DOHH2 (cell line): ENCODE data around the gene FAM229B.

Source experiments
- H3F3A ChIP-seq: fragments of 200-600 bp; sonication (generic), shearing (Covaris generic); 2 replicates; pipeline ENCODE4 v1.6.0; 2016; ENCODE audit warnings: antibody characterized with exemption, mild to moderate bottlenecking; ENCODE audit not compliant: control insufficient read depth, insufficient read depth
- H3K27ac ChIP-seq: fragments of 200-600 bp; sonication (generic); 2 replicates; pipeline ENCODE4 v1.5.1; 2014; ENCODE audit warnings: low read depth, mild to moderate bottlenecking, low read length, moderate library complexity
- H3K27me3 ChIP-seq: fragments of 200-600 bp; sonication (generic); 2 replicates; pipeline ENCODE4 v1.6.1; 2014; ENCODE audit warnings: mild to moderate bottlenecking, low read length, mixed read lengths; ENCODE audit not compliant: control insufficient read depth
- H3K36me3 ChIP-seq: fragments of 200-600 bp; sonication (generic); 2 replicates; pipeline ENCODE4 v1.6.1; 2014; ENCODE audit warnings: mild to moderate bottlenecking, low read length, moderate library complexity, mixed read lengths; ENCODE audit not compliant: control insufficient read depth
- H3K4me1 ChIP-seq: fragments of 200-600 bp; sonication (generic); 2 replicates; pipeline ENCODE4 v1.6.1; 2014; ENCODE audit warnings: mild to moderate bottlenecking, low read length, mixed read lengths; ENCODE audit not compliant: control insufficient read depth
- H3K4me2 ChIP-seq: fragments of 200-600 bp; sonication (generic); 2 replicates; pipeline ENCODE4 v1.6.0; 2014; ENCODE audit warnings: mild to moderate bottlenecking, low read length, moderate library complexity
- H3K4me3 ChIP-seq: fragments of 200-600 bp; sonication (generic); 2 replicates; pipeline ENCODE4 v1.5.1; 2014; ENCODE audit warnings: mild to moderate bottlenecking, low read length, mixed read lengths
- H3K79me2 ChIP-seq: fragments of 200-600 bp; sonication (generic); 2 replicates; pipeline ENCODE4 v1.6.1; 2014; ENCODE audit warnings: mild to moderate bottlenecking, low read length, mixed read lengths; ENCODE audit not compliant: control insufficient read depth
- H3K9me2 ChIP-seq: fragments of 200-600 bp; sonication (generic); replicated peaks from 2 replicates; pipeline ENCODE4 v1.6.1; 2014; ENCODE audit warnings: mild to moderate bottlenecking, low read length, mixed read lengths; ENCODE audit not compliant: control insufficient read depth
- H3K9me3 ChIP-seq: fragments of 200-600 bp; sonication (generic); 2 replicates; pipeline ENCODE4 v1.6.1; 2014; ENCODE audit warnings: antibody characterized with exemption, low read length, mixed read lengths; ENCODE audit not compliant: control insufficient read depth, insufficient read depth
- H4K20me1 ChIP-seq: fragments of 200-600 bp; sonication (generic); 2 replicates; pipeline ENCODE4 v1.6.0; 2014; ENCODE audit warnings: low read depth, mild to moderate bottlenecking, antibody characterized with exemption, low read length, moderate library complexity; ENCODE audit not compliant: control insufficient read depth, insufficient read depth
- EZH2phosphoT487 ChIP-seq: fragments of 200-600 bp; sonication (generic); IDR thresholded peaks from 2 replicates; pipeline ENCODE4 v1.6.1; 2017; ENCODE audit warnings: borderline replicate concordance, mild to moderate bottlenecking, antibody characterized with exemption, low read length, moderate library complexity, mixed read lengths
- TF ChIP-seq, protein P1 (sequence below): fragments of 200-600 bp; sonication (generic); IDR thresholded peaks from one replicate; pipeline ENCODE4 v1.5.1; 2014; ENCODE audit warnings: antibody characterized with exemption, mild to moderate bottlenecking, low read depth, low read length; ENCODE audit not compliant: poor library complexity, severe bottlenecking

FAM229B gene

DNA sequence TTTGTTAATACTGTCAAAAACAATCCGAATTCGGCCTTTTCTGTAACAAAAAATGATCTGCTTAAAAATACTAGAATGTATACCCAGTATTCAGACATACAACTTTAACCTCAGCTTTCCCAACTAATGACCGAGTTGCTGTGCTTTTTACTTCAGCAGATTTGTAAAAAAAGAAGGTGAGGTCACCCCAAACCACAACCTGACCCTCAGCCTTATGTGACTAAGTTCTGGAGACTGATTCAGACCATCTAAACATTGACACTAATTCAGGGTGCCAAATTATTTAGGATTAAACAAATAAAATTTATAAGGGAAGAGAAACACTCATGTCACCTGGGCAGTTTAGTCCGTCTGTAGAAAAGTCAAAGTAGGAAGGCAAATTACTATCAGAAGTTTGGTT lies 25.8 kb upstream of the FAM229B start:
- Histone ChIP-seq H4K20me1 (no peaks in the 10 kb centered on the region), H3K4me3 (no peak overlapping the region), H3K27ac (no peak overlapping the region), H3K9me2 (no peaks in the 10 kb centered on the region), H3K79me2 (no peaks in the 10 kb centered on the region), H3K36me3 (no peaks in the 10 kb centered on the region), H3K4me2 (no peak overlapping the region), H3K4me1 (no peaks in the 10 kb centered on the region), H3K27me3 (peaks cover 3% of the 10 kb centered on the region), H3F3A (no peaks in the 10 kb centered on the region), H3K9me3 (no peaks in the 10 kb centered on the region)
- no peak for TF ChIP-seq EZH2phosphoT487
- TF ChIP-seq, protein P1, sequence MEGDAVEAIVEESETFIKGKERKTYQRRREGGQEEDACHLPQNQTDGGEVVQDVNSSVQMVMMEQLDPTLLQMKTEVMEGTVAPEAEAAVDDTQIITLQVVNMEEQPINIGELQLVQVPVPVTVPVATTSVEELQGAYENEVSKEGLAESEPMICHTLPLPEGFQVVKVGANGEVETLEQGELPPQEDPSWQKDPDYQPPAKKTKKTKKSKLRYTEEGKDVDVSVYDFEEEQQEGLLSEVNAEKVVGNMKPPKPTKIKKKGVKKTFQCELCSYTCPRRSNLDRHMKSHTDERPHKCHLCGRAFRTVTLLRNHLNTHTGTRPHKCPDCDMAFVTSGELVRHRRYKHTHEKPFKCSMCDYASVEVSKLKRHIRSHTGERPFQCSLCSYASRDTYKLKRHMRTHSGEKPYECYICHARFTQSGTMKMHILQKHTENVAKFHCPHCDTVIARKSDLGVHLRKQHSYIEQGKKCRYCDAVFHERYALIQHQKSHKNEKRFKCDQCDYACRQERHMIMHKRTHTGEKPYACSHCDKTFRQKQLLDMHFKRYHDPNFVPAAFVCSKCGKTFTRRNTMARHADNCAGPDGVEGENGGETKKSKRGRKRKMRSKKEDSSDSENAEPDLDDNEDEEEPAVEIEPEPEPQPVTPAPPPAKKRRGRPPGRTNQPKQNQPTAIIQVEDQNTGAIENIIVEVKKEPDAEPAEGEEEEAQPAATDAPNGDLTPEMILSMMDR = no peak

DNA sequence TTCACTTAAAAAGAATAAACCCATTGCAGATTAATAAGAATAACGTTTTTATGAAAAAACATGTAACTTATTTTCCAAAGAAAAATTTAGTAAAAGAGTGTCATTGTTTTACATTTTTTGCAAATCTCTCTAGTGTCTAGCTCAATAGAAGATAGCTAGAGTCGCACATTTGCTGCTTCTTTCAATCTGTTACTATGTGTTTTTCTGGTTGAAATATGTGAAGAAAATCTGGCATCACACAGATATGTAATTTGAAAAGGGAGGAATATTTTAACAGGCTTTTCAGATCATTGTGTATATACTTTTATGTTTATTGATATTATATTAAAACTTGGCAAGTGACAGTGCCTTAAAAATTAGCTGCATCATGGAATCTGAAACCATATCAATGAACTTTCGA lies 24.4 kb upstream of the FAM229B start:
- no peak overlapping the region for H3K4me3 ChIP-seq

DNA sequence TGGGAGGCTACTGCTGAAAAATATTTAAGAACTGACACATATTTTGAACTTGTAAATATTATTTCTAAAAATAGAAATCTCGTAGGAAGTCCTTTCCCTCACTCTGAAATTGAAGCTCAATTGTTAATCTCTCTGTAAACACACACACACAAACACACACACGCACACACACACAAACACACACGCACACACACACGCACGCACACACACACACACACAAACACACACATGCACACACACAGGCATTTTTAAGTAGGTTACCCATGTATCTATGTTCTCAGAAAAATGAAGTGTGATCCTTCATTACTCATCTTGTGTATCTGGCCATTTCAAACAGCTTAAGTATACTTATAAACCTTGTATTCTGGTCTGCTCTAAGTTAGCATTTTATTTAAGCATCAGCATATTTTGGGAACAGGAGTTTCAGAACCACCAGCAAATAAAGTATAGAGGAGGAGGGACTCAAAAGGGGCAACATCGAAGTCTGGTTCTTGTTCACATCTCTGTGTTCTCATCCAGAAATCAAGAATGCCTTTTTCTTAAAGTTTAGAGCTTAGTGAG lies 21.9 kb upstream of the FAM229B start:
- Histone ChIP-seq H4K20me1 (no peaks in the 10 kb centered on the region), H3K79me2 (no peaks in the 10 kb centered on the region), H3K4me2 (no peak overlapping the region), H3F3A (no peaks in the 10 kb centered on the region), H3K27ac (no peak overlapping the region), H3K9me2 (no peaks in the 10 kb centered on the region), H3K4me3 (no peak overlapping the region), H3K9me3 (no peaks in the 10 kb centered on the region), H3K27me3 (no peaks in the 10 kb centered on the region), H3K36me3 (peaks cover 3% of the 10 kb centered on the region), H3K4me1 (no peaks in the 10 kb centered on the region)
- TF ChIP-seq EZH2phosphoT487 = no peak
- TF ChIP-seq, protein P1 = no peak

More for the DNA sequence above, 24.4 kb upstream of the FAM229B start:
- Histone ChIP-seq H3K27ac (no peak overlapping the region), H4K20me1 (no peaks in the 10 kb centered on the region), H3K4me2 (no peak overlapping the region), H3K27me3 (peaks cover 3% of the 10 kb centered on the region), H3K79me2 (no peaks in the 10 kb centered on the region), H3K9me2 (no peaks in the 10 kb centered on the region), H3K4me1 (no peaks in the 10 kb centered on the region), H3K9me3 (no peaks in the 10 kb centered on the region), H3K36me3 (no peaks in the 10 kb centered on the region), H3F3A (no peaks in the 10 kb centered on the region)
- no peak for TF ChIP-seq EZH2phosphoT487
- TF ChIP-seq, protein P1 = no peak

DNA sequence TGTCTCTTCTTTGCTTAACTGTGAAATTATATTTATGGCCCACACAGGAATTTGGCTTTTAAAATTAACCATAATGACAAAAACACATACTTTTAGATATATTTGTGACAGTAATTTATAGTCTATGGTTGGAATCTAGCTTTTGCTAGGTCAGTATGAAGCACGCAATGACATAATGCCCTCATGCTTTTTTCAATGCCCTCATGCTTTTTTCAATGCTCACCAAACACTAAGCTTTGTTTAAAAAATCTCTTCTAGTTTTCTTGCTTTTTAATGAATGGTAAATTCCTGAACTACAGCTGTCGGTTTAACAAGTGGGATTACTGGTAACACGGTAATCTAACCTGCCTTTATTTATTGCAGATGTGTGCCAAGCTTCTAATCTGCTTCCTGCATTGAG lies 20.8 kb upstream of the FAM229B start:
- H4K20me1 ChIP-seq = no peaks in the 10 kb centered on the region
- no peaks in the 10 kb centered on the region for H3K9me3 ChIP-seq
- H3K27ac ChIP-seq = no peak overlapping the region
- H3K79me2 ChIP-seq = no peaks in the 10 kb centered on the region
- H3K9me2 ChIP-seq = no peaks in the 10 kb centered on the region
- no peak overlapping the region for H3K4me3 ChIP-seq
- H3K4me2 ChIP-seq = no peak overlapping the region
- TF ChIP-seq, protein P1 = no peak
- TF ChIP-seq EZH2phosphoT487 = no peak
- no peaks in the 10 kb centered on the region for H3K4me1 ChIP-seq
- H3F3A ChIP-seq = no peaks in the 10 kb centered on the region
- peaks cover 10% of the 10 kb centered on the region for H3K36me3 ChIP-seq
- no peaks in the 10 kb centered on the region for H3K27me3 ChIP-seq
